ENCODE data around the gene FATE1. TPM values are rescaled to one million over a fixed set of nuclear protein-coding genes. Genes with fewer than 3 reads are reported as not detected.

FATE1 gene
- total RNA-seq, 1 donor from 2014 or later: not detected

- DNase-seq (ENCODE audit: low read depth, low spot score): no peak
Measured at GRCh38 chrX:151703487-151703886, 12.3 kb upstream of the FATE1 start.

- no peak for DNase-seq (ENCODE audit: low read depth, low spot score)
Measured at GRCh38 chrX:151704041-151704663, 11.7 kb upstream of the FATE1 start.

- DNase-seq (ENCODE audit: low read depth, low spot score): no peak
Measured at GRCh38 chrX:151708821-151709220, 7.0 kb upstream of the FATE1 start.

GRCh38 chrX:151710457-151710856 is 5.4 kb upstream of the FATE1 start:
- no peak for DNase-seq (ENCODE audit: low read depth, low spot score)

- DNase-seq (ENCODE audit: low read depth, low spot score): no peak
Measured at GRCh38 chrX:151711154-151711553, 4.7 kb upstream of the FATE1 start.

- DNase-seq (ENCODE audit: low read depth, low spot score): no peak
Measured at GRCh38 chrX:151711787-151712186, 4.0 kb upstream of the FATE1 start.

GRCh38 chrX:151712253-151712652 is 3.6 kb upstream of the FATE1 start:
- no peak for DNase-seq (ENCODE audit: low read depth, low spot score)

- DNase-seq (ENCODE audit: low read depth, low spot score): no peak
Measured at GRCh38 chrX:151713849-151714248, 2.0 kb upstream of the FATE1 start.

- DNase-seq (ENCODE audit: low read depth, low spot score): no peak
Measured at GRCh38 chrX:151714362-151714761, 1.5 kb upstream of the FATE1 start.

- DNase-seq (ENCODE audit: low read depth, low spot score): no peak
Measured at GRCh38 chrX:151722241-151722846, 6.5 kb downstream of the FATE1 start.

GRCh38 chrX:151723156-151723760 is 7.4 kb downstream of the FATE1 start:
- DNase-seq (ENCODE audit: low read depth, low spot score): no peak

GRCh38 chrX:151724563-151725337 is 8.9 kb downstream of the FATE1 start:
- no peak for DNase-seq (ENCODE audit: low read depth, low spot score)

GRCh38 chrX:151725338-151725614 is 9.4 kb downstream of the FATE1 start:
- no peak for DNase-seq (ENCODE audit: low read depth, low spot score)

- no peak for DNase-seq (ENCODE audit: low read depth, low spot score)
Measured at GRCh38 chrX:151726751-151727150, 10.9 kb downstream of the FATE1 start.

GRCh38 chrX:151727346-151727745 is 11.5 kb downstream of the FATE1 start:
- DNase-seq (ENCODE audit: low read depth, low spot score): no peak

- DNase-seq (ENCODE audit: low read depth, low spot score): no peak
Measured at GRCh38 chrX:151729056-151729725, 13.4 kb downstream of the FATE1 start.

- no peak for DNase-seq (ENCODE audit: low read depth, low spot score)
Measured at GRCh38 chrX:151734446-151734845, 18.6 kb downstream of the FATE1 start, which contains the start of gene CNGA2. Gene CNGA2 (plus strand): TSS chrX:151734746. CDS start chrX:151738484, 3,738 bp downstream.

GRCh38 chrX:151735219-151735618 is 19.4 kb downstream of the FATE1 start:
- DNase-seq (ENCODE audit: low read depth, low spot score): no peak

GRCh38 chrX:151736685-151737084 is 20.9 kb downstream of the FATE1 start:
- DNase-seq (ENCODE audit: low read depth, low spot score): no peak

GRCh38 chrX:151737494-151737893 is 21.7 kb downstream of the FATE1 start:
- DNase-seq (ENCODE audit: low read depth, low spot score): no peak

- no peak for DNase-seq (ENCODE audit: low read depth, low spot score)
Measured at GRCh38 chrX:151738751-151739150, 22.9 kb downstream of the FATE1 start.

- no peak for DNase-seq (ENCODE audit: low read depth, low spot score)
Measured at GRCh38 chrX:151741606-151742005, 25.8 kb downstream of the FATE1 start.
